GM21381 (cell line): ENCODE data around the gene SF3A1.

Experiments
- ATAC-seq: cut with Tn5 transposase; IDR thresholded peaks from one replicate; pipeline ENCODE4 v1.9.1; 2021; ENCODE audit warnings: mild to moderate bottlenecking, moderate library complexity; ENCODE audit not compliant: unreplicated experiment

SF3A1 gene

DNA sequence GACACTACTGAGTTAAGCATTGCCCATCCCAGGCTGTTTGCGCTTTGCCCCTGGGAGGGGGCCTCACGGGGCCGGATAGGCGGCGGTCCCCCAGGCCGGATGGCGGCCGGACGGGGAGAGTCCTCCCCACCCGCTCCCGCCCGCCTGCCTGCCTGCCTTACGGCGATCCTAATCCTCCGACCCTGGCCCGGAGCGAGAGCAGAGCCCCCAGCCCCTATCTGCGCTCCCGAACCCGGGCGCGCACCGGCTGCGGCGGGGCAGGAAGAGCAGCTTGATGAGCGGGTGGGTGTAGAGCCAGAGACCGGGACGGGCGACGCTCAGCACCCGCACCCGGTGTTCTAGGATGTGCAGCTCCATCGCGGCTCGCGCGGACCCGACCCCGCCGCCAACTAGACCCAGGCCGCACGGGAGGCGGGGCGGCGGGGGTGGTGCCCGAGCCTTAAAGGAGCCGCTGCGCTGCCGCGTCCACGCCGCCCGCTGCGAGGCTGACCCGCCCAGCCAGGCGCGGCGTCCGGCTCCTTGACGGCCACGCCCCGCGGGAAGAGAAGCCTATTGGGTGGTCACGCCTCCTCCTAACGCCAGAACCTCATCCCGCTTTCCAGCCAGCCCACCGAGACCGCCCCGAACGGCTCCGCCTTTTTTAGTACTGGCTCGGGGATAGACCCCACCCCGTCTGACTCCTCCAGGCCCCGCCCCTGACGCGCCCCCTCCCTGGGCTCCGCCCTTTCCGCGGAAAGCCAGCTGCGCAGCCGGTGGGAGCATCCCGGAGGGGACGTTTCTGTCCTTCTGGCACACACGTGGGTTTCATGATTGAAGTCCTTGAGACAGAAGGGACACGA, 67.3 kb downstream of the SF3A1 start, which contains the start of gene CASTOR1:
Gene CASTOR1 (minus strand): TSS at position 365 of the 839 bp plus-strand sequence. CDS start 8 bp downstream, at position 357.
- ATAC-seq, result peak; percentile 64

DNA sequence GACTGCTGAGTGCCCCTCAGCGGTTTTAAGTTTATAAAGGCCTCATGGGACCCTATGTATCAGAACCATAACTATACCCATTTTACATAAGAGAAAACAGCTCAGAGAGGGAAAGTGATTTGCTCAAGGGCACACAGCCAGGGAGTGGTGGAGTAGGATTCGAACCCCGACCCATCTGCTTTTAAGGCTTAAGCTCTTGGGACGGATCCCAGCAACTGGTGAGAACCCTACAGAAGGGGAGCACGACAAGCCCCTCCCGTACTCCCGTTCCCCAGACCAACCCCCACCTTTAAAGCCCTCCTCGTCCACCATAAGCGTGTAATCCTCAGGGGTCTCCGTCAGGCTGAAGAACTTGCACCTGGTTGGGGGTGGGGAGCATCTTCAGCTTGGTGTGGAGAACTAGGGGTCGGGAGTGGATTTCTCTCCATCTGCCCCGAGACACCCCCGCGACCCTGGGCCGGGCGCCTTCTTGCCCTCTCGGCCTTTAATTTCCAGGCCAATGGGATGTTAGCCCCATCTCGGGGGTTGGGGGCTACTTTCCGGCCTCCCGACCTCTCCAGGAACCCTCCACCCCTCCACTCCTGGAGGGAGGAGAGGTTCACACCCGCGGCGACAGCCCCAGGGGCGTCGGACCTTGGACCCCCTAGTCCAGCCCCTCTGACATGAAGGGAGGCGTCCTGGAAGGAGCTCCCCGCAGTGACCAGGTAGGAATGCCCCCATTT, 68.1 kb downstream of the SF3A1 start:
- ATAC-seq, result no peak

DNA sequence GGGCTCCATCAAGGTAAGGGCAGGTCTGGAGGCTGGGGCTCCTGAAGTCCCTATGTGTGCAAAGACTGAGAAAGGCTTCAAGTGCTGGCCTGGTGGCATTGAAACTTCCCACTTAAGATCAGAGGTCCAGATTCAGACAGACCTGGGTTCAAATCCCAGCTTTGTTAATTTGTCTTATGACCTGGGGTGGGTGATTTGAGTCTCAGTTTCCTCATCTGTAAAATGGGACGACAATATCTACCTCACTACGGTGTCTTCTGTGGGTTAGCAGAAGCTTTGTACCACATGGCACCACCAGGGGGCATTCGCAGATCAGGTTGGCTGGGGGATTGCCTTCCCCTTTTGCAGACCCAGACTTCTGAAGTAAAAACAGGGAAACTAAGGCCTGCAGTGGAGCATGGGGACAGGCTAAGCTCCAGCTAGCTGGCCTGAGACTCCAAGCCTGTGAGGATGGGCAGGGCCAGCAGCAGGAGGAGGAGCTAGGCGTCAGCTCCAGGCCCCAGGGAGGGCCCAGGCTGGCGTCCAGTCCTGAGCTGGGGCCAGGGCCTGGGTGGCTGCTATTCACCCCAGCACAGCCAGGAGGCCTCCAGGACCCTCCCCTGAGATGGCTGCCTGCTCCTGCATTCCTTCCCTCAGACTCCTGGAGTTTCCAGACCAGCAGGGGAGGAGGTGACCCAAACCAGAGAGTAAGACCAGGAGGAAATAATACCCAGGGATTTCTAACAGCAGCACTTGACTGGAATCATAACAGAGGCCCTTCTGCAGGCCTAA, 68.9 kb downstream of the SF3A1 start:
- no peak for ATAC-seq

DNA sequence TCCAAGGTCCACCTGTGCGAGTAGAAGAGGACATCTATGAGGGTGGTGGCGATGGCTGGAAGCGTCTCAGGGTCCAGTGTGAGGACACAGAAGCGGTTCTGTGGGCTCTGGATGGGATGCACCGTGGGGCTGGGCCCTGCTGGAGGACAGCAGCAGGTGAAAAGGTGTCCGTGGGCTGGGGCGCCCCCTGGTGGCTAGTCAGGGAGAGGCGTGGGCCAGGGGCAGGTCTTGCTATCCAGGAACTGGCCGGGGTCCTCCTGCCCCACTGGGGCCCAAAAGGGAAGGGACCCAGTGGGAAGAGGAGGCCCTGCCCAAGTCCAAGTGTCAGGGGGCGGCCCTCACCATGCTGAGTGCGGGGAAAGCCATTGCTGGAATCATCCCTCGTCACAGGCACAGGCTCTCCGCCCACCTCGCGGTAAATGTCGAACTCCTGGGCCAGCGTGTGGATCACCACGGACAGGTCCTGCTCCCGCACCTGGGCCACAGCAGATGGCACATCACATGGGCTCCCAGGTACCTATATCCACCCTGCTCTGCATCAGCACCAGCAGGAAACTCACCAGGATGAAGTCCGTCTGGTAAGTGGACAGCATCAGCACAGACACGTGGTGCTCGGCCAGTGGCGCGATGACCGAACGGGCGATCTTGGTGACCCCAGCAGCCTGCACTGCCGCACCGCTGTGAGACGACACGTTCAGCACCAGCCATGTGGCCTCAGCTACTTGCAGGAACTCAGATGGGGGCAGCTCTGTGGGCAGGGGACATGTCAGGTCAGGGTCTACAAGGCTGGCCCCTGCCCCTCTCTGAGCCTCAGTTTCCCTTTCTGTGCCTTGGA, 69.7 kb downstream of the SF3A1 start:
- no peak for ATAC-seq

DNA sequence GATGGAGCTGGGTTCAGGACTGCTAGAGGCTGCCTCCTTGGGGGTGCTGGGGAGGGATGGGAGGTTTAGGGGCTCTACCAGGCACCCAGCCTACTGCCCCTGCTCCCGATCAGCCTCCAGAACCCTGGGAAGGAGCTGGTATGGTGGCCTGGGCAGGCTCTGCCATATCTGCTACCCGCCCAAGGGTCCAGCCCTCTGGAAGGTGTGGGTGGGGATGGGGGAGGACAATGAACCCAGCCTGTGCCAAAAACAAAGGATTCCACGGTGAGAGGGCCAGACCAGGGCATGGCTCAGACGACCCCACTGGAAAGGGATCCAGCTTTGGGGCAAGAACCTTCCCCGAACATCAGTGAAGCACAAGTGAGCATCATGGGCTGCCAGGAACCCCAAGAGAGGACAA, 70.4 kb downstream of the SF3A1 start:
- no peak for ATAC-seq

DNA sequence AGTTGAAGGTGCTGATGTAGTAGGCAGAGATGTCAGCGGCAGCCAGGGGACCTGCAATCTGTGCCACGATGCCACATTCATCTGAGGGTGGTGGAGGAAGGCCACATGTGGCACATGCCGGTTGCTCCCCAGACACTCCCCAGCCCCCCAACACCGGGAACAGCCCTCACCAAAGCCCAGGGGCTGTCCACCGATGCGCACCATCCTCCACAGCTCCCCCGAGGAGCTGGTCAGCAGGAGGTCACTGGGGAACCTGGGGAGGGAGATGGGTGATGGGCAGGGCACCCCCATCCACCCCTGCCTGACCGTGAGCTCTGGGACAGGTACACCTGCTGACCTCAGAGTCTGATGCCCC, 70.9 kb downstream of the SF3A1 start:
- ATAC-seq, result no peak

DNA sequence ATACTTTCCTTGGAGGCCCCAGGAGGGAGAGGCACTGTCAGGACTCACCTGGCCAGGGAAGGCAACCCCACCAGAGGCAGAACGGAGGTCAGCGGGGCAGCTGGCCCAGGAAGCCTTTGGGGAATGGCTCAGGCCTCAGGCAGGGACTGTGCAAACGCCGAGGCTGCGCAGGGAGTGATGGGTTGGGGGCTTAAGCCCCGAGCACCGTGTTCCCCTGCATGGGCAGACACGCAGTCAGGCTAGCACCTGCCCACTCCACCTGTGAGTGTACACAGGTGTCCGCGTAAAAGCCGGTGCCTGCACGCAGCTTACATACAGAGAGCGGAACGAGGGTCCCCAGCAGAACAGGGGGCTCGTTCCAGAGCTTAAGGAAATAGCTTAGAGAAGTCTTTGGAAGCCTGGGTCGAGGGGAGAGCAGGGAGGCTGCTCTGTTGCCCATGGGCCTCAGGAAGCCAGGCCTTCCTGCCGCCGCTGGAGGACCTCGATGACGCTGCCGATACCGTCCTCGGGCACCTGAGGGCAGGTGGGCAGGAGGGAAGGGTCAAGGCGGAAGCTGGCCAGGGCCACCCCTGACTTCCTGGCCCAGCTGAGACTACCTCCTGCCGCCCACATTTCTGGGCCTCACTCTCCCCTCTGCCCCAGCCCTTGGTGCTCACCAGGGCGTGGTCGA, 71.4 kb downstream of the SF3A1 start:
- no peak for ATAC-seq

DNA sequence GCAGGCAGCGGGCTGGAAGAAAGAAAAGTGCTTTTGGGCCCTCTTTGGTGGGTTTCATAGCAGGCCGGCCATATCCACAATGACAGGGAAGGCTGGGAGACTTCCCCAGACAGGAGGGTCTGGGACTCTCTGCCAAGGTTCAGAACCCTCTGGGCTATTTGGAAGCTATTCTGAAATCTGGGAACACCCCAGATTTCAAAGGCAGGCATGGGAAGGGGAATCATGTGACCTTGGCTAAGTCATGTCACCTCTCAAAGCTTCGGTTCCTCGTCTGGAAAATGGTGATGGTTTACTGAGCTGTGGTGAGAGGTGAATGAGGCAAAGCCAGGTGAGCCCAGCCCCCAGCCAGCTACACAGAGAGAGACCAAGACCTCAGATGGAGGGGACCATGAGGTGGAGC, 72.0 kb downstream of the SF3A1 start:
- ATAC-seq, result no peak

DNA sequence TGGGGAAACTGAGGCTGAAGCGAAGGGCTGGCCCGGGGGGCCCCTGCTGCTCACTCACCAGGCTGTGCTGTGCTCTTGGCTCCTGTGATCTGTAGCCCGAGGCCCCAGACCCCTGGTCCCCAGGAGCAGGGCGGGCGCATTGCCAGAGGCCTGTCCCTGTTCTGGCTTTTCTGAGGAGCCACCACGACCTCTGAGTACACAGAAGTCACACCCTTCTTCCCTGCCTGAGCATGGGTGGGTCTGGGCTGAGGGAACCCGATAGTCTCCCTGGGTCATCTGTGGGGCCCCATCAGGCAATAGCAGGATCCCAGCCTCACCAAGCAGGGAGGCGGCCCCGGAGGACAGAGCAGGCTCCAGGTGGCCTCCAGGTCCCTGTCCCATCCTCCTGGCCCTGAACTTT, 72.5 kb downstream of the SF3A1 start:
- ATAC-seq, result no peak

DNA sequence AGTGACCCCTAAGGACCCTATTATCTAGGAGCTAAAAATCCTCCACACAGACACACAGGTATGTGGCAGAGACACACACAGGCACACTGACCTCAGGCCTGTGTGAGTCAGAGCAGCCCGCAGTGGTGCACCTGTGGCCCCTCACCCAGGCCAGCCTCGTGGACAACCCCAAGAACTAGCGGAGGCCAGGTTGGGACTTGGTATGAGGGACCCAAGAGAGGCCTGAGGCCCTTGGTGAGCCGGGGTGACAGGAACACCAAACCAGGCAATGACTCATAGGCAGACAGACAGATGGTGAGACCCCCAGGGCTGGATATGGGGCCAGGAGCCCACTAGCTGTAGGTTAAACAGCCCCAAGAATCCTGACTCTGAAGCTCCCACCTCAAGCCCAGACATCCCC, 73.4 kb downstream of the SF3A1 start:
- ATAC-seq, result no peak

DNA sequence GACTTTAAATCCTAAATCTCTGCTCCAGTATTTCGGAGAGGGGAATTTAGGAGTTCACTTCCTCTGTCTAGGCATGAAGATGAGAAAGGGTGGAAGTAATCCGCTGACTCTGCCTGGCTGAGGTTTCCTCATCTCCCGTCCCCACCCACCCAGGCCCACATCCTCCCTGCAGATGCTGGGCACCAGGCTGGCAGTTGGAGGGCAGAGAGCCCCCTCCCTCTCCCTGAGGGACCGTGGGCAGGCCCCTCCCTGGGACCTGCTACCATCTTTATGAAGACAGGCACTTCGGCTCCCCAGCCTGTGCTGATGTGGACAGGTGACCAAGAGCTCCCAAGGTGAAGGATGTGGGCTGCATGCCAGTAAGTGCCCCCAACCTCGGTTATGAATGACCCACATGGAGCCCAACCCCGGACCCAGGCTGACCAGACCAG, 74.1 kb downstream of the SF3A1 start:
- ATAC-seq, result no peak
